HCT116 (cell line): ENCODE data around the gene CSRP3. TPM values are rescaled to one million over a fixed set of nuclear protein-coding genes. Genes with fewer than 3 reads are reported as not detected.

Source experiments
- ATAC-seq: fragments of 200-7000 bp; cut with Tn5 transposase; 2 replicates; pipeline ENCODE4 v1.9.1; 2020; ENCODE audit warnings: mild to moderate bottlenecking, moderate library complexity
- BruUV-seq: library from RNA; stranded (reverse); fragments of 400-500 nt; replicated peaks from 2 replicates; lab custom pipeline; 2021; lab: Mats Ljungman, UMichigan
- CTCF ChIA-PET: fragments of 300-600 bp; sonication (Branson Sonifier 250); formaldehyde crosslinking; loops from one replicate; lab custom pipeline; 2021; ENCODE audit warnings: antibody characterized with exemption; lab: Charles Lee
- POLR2A ChIA-PET: fragments of 300-600, 350-600 bp; sonication (Branson Sonifier 250); formaldehyde crosslinking; loops from one replicate; lab custom pipeline; 2021; ENCODE audit warnings: antibody characterized with exemption; lab: Charles Lee
- RAD21 ChIA-PET, 2 experiments: fragments of 300-600 bp; sonication (Branson Sonifier 250); formaldehyde crosslinking; loops; one replicate each; lab custom pipeline; 2023; ENCODE audit warnings: low total read pairs in 2 of 2; ENCODE audit not compliant: uncharacterized antibody in 2 of 2, unreplicated experiment in 2 of 2, low non-redundant PET in 1 of 2; lab: Charles Lee
- DNase-seq: peaks from one replicate; pipeline ENCODE4 v3.0.0-alpha.2; 2010; ENCODE audit warnings: low read depth, low spot score
- H2AFZ ChIP-seq: fragments of 200-600 bp; shearing (Covaris generic), sonication (generic); 2 replicates; pipeline ENCODE4 v1.6.1; 2017; ENCODE audit warnings: low read depth, mixed run types, mixed read lengths, antibody characterized with exemption, low read length; ENCODE audit not compliant: poor library complexity, severe bottlenecking
- H3K27ac ChIP-seq: 2 replicates; pipeline ENCODE4 v1.5.1; 2012; ENCODE audit warnings: low read depth, low read length
- H3K27me3 ChIP-seq: fragments of 200-600 bp; sonication (generic); 2 replicates; pipeline ENCODE4 v1.6.1; 2016; ENCODE audit warnings: mixed run types, low read length, mixed read lengths; ENCODE audit not compliant: insufficient read depth
- H3K36me3 ChIP-seq, 2 experiments: fragments of 200-500 bp in 1 of 2; fragments of 200-600 bp in 1 of 2; sonication (Bioruptor generic) in 1 of 2; sonication (generic) in 1 of 2; 2 replicates each; pipeline versions ENCODE4 v1.5.1 to v1.6.1; 2014 to 2016; ENCODE audit warnings: low read length in 2 of 2, inconsistent platforms in 1 of 2, mixed read lengths in 1 of 2, mixed run types in 1 of 2; ENCODE audit not compliant: insufficient read depth in 2 of 2, control insufficient read depth in 1 of 2
- H3K4me1 ChIP-seq, 2 experiments: fragments of 200-600 bp in 1 of 2; sonication (generic) in 1 of 2; 2 replicates each; pipeline versions ENCODE4 v1.5.1 to v1.6.1; 2012 to 2017; ENCODE audit warnings: low read length in 2 of 2, inconsistent platforms in 1 of 2, mild to moderate bottlenecking in 1 of 2, mixed read lengths in 1 of 2, mixed run types in 1 of 2, moderate library complexity in 1 of 2; ENCODE audit not compliant: insufficient read depth in 2 of 2, control insufficient read depth in 1 of 2
- H3K4me2 ChIP-seq: fragments of 200-600 bp; sonication (generic); 2 replicates; pipeline ENCODE4 v1.6.1; 2017; ENCODE audit warnings: mixed run types, low read length, mixed read lengths
- H3K4me3 ChIP-seq, 2 experiments: fragments of 200-600 bp in 1 of 2; sonication (generic) in 1 of 2; replicated peaks in 1 of 2; 2 replicates each; pipeline ENCODE4 v1.5.1; 2011 to 2016; ENCODE audit warnings: low read length in 2 of 2, control low read depth in 1 of 2, low read depth in 1 of 2, mild to moderate bottlenecking in 1 of 2, mixed read lengths in 1 of 2, mixed run types in 1 of 2
- H3K79me2 ChIP-seq: fragments of 200-600 bp; sonication (generic); 2 replicates; pipeline ENCODE4 v1.6.1; 2017; ENCODE audit warnings: mild to moderate bottlenecking, mixed run types, low read length, moderate library complexity, mixed read lengths; ENCODE audit not compliant: insufficient read depth
- H3K9ac ChIP-seq: fragments of 200-600 bp; sonication (generic); 2 replicates; pipeline ENCODE4 v1.6.1; 2016; ENCODE audit warnings: low read length, mixed read lengths
- H3K9me2 ChIP-seq: fragments of 200-600 bp; sonication (generic), shearing (Covaris generic); 2 replicates; pipeline ENCODE4 v1.6.1; 2017; ENCODE audit warnings: mixed run types, mild to moderate bottlenecking, moderate library complexity; ENCODE audit not compliant: insufficient read depth
- H3K9me3 ChIP-seq, 2 experiments: fragments of 200-500 bp in 1 of 2; fragments of 200-600 bp in 1 of 2; sonication (Bioruptor generic) in 1 of 2; sonication (generic) in 1 of 2; 2 replicates each; pipeline ENCODE4 v1.6.1; 2014 to 2017; ENCODE audit warnings: low read length in 2 of 2, mixed read lengths in 2 of 2, inconsistent platforms in 1 of 2, low read depth in 1 of 2, mild to moderate bottlenecking in 1 of 2, mixed run types in 1 of 2, moderate library complexity in 1 of 2; ENCODE audit not compliant: control insufficient read depth in 1 of 2, insufficient read depth in 1 of 2
- H4K20me1 ChIP-seq: fragments of 200-600 bp; sonication (generic), shearing (Covaris generic); 2 replicates; pipeline ENCODE4 v1.6.1; 2017; ENCODE audit warnings: mixed run types, mild to moderate bottlenecking, moderate library complexity; ENCODE audit not compliant: insufficient read depth
- CEBPB ChIP-seq: IDR thresholded peaks from 2 replicates; pipeline ENCODE4 v1.6.1; 2012; ENCODE audit warnings: low read depth
- EGR1 ChIP-seq: IDR thresholded peaks from 2 replicates; pipeline ENCODE4 v1.6.1; 2012; ENCODE audit warnings: low read depth
- ELF1 ChIP-seq: IDR thresholded peaks from 2 replicates; pipeline ENCODE4 v1.6.1; 2012; ENCODE audit warnings: low read depth, borderline replicate concordance
- FOSL1 ChIP-seq: IDR thresholded peaks from 2 replicates; pipeline ENCODE4 v1.6.1; 2012; ENCODE audit warnings: low read depth
- JUND ChIP-seq: IDR thresholded peaks from 2 replicates; pipeline ENCODE4 v1.6.1; 2012
- SIN3A ChIP-seq: IDR thresholded peaks from 2 replicates; pipeline ENCODE4 v1.6.1; 2012; ENCODE audit warnings: low read depth
- SP1 ChIP-seq: IDR thresholded peaks from 2 replicates; pipeline ENCODE4 v1.6.1; 2012; ENCODE audit warnings: low read depth
- YY1 ChIP-seq: IDR thresholded peaks from 2 replicates; pipeline ENCODE4 v1.6.1; 2011; ENCODE audit warnings: low read length, low read depth, moderate library complexity, mild to moderate bottlenecking; ENCODE audit not compliant: insufficient replicate concordance; ENCODE audit errors: extremely low read depth
- ZFX ChIP-seq: fragments of 450-650 bp; IDR thresholded peaks from 2 replicates; pipeline ENCODE4 v1.6.1; 2017
- ZNF274 ChIP-seq: fragments of 200-500 bp; sonication (Bioruptor generic); IDR thresholded peaks from 2 replicates; pipeline ENCODE4 v1.6.1; 2014; ENCODE audit warnings: mild to moderate bottlenecking, low read depth, low read length, inconsistent platforms
- intact Hi-C: fragments of 100-400 bp; cut with micrococcal nuclease; formaldehyde crosslinking; loops from 2 replicates; pipeline ENCODE4 v1.10.0; 2022
- total RNA-seq: library from RNA; stranded (reverse); gene quantifications from one replicate; pipeline ENCODE4 v1.2.1, GENCODE V29; 2021; ENCODE audit not compliant: unreplicated experiment
- TF ChIP-seq, protein P1 (sequence below): IDR thresholded peaks from 2 replicates; pipeline ENCODE4 v1.6.1; 2011; ENCODE audit warnings: mild to moderate bottlenecking, low read length, moderate library complexity; ENCODE audit not compliant: insufficient replicate concordance; ENCODE audit errors: extremely low read depth

Gene CSRP3
- total RNA-seq, 1 experiment from 2014 or later = not detected

GRCh38 chr11:19244621-19245020, 42.8 kb upstream of the CSRP3 start:
- TF ChIP-seq FOSL1 = no peak
- no peak for TF ChIP-seq CEBPB
- no peak for TF ChIP-seq EGR1
- TF ChIP-seq SP1 = no peak
- TF ChIP-seq ZFX = no peak
- no peak for TF ChIP-seq JUND
- no peak for TF ChIP-seq ZNF274
- TF ChIP-seq SIN3A = no peak
- no peak for TF ChIP-seq YY1
- TF ChIP-seq ELF1 = no peak
- TF ChIP-seq, protein P1, sequence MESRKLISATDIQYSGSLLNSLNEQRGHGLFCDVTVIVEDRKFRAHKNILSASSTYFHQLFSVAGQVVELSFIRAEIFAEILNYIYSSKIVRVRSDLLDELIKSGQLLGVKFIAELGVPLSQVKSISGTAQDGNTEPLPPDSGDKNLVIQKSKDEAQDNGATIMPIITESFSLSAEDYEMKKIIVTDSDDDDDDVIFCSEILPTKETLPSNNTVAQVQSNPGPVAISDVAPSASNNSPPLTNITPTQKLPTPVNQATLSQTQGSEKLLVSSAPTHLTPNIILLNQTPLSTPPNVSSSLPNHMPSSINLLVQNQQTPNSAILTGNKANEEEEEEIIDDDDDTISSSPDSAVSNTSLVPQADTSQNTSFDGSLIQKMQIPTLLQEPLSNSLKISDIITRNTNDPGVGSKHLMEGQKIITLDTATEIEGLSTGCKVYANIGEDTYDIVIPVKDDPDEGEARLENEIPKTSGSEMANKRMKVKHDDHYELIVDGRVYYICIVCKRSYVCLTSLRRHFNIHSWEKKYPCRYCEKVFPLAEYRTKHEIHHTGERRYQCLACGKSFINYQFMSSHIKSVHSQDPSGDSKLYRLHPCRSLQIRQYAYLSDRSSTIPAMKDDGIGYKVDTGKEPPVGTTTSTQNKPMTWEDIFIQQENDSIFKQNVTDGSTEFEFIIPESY = no peak
- ATAC-seq = no peak
- intact Hi-C loops = no loop called here
- DNase-seq = no peak
- H3K27me3 ChIP-seq = no peaks in the 10 kb centered on the region
- peak overlapping the region; percentile 31 for H3K4me2 ChIP-seq
- peaks cover 10 to 37% of the 10 kb centered on the region in 2 experiments for H3K4me1 ChIP-seq
- ChIA-PET RAD21 (no interaction called here), CTCF (interaction anchor here (1.2 kb wide), 1 partner anchor 15 kb away, joined by 4 read pairs; no protein-coding TSS in a partner anchor), POLR2A (no interaction called here)
- H3K79me2 ChIP-seq = peaks cover 9% of the 10 kb centered on the region
- H3K4me3 ChIP-seq = no peak overlapping the region
- no peak overlapping the region for H3K9ac ChIP-seq
- H3K27ac ChIP-seq = no peak overlapping the region
- no peaks in the 10 kb centered on the region for H3K36me3 ChIP-seq
- no peak overlapping the region for H2AFZ ChIP-seq
- no peaks in the 10 kb centered on the region; a peak in 1 of 4 replicates for H3K9me3 ChIP-seq
- H4K20me1 ChIP-seq = no peaks in the 10 kb centered on the region
- H3K9me2 ChIP-seq = no peaks in the 10 kb centered on the region
- no TSS peak for BruUV-seq
